ENCODE measurements around the gene LDB2.

The LDB2 gene

DNA sequence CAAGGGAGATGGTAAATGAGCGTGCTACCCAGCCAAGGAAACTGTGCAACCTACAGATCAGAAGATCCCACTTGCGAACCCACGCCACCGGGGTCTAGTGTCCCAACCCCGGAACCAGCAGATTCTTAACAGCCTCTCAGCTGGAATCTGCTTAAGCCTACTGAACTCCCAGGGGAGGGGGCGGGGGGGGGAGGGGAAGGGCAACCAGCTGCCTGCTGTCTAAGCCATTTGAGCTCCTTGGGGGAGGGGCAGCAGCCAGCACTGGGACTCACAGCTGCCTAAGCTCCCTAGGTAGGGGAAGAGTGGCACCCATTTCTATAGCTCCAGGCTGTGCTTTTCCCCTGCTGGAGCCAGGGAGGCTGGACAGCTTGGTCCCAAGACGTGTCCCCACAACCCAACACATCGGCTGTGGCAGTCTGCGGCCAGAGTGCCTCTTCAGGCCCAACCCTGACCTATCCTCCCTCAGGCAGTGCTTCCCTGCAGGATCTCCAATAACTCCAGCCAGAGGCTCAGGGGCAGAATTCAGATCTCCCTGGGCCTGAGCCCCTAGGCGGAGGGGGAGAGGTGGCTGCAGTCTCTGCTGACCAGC, 289.2 kb downstream of the LDB2 start:
- H3K4me3 ChIP-seq (ENCODE audit: low read depth, low read length) = no peak overlapping the region
- no peak for DNase-seq (ENCODE audit: low read depth)
- TF ChIP-seq MYC (IDR thresholded peaks at IDR 0.05; ENCODE audit: low read depth, low read length) = no peak
- TF ChIP-seq, protein P1, sequence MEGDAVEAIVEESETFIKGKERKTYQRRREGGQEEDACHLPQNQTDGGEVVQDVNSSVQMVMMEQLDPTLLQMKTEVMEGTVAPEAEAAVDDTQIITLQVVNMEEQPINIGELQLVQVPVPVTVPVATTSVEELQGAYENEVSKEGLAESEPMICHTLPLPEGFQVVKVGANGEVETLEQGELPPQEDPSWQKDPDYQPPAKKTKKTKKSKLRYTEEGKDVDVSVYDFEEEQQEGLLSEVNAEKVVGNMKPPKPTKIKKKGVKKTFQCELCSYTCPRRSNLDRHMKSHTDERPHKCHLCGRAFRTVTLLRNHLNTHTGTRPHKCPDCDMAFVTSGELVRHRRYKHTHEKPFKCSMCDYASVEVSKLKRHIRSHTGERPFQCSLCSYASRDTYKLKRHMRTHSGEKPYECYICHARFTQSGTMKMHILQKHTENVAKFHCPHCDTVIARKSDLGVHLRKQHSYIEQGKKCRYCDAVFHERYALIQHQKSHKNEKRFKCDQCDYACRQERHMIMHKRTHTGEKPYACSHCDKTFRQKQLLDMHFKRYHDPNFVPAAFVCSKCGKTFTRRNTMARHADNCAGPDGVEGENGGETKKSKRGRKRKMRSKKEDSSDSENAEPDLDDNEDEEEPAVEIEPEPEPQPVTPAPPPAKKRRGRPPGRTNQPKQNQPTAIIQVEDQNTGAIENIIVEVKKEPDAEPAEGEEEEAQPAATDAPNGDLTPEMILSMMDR (IDR thresholded peaks at IDR 0.05; ENCODE audit: low read depth, low read length) = no peak

DNA sequence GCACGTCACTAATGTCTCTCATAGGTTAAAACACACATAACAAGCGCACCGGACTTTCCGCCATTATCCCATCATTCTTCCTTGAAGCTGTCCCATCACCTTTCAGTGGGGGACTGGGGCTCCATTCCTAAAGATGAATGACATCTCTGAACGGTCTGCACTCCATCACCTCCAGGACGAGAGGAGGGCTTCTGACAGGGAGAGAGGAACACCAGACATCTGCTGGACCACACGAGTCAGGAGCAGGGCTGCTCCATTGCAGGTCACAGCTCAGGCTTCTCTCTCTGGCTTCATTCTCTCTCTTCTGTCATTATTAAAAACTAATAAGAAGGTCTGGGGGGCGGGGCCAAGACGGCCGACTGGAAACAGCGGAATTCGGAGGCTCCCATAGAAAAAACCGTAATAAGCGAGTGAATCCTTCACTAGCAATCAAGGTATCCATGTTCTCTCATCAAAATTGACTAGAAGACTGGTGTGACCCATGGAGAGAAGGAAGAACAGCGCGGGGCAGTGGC, 289.8 kb downstream of the LDB2 start:
- no peak overlapping the region for H3K4me3 ChIP-seq (ENCODE audit: low read depth, low read length)
- DNase-seq (ENCODE audit: low read depth) = no peak
- TF ChIP-seq MYC (IDR thresholded peaks at IDR 0.05; ENCODE audit: low read depth, low read length) (no peak), POLR2A (IDR thresholded peaks at IDR 0.05; ENCODE audit: extremely low read depth, insufficient read length) (no peak)
- TF ChIP-seq, protein P1 (IDR thresholded peaks at IDR 0.05; ENCODE audit: low read depth, low read length) = no peak
- TF ChIP-seq, protein P2, sequence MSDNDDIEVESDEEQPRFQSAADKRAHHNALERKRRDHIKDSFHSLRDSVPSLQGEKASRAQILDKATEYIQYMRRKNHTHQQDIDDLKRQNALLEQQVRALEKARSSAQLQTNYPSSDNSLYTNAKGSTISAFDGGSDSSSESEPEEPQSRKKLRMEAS (IDR thresholded peaks at IDR 0.05; ENCODE audit: low read depth, low read length) = no peak

DNA sequence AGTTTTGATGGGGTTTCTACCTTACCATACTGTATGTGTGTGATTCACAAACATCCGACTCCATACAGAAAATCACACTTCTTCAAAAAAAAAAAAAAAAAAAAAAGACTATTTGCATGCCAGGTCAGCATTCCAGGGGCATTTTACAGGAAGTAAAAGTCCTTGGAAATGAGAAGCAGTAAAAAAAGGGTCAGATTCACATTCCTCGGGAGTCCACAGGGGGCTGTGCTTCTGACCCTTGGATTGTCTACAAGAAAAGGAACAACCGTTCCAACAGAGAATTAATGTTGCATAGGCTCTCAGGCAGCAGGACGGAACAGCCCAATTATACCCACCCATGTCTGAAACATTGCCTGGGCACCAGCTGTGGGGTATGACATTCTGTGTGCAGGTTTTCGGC, 290.3 kb downstream of the LDB2 start:
- no peak overlapping the region for H3K4me3 ChIP-seq (ENCODE audit: low read depth, low read length)
- no peak for TF ChIP-seq POLR2A (IDR thresholded peaks at IDR 0.05; ENCODE audit: extremely low read depth, insufficient read length)
- no peak for DNase-seq (ENCODE audit: low read depth)

DNA sequence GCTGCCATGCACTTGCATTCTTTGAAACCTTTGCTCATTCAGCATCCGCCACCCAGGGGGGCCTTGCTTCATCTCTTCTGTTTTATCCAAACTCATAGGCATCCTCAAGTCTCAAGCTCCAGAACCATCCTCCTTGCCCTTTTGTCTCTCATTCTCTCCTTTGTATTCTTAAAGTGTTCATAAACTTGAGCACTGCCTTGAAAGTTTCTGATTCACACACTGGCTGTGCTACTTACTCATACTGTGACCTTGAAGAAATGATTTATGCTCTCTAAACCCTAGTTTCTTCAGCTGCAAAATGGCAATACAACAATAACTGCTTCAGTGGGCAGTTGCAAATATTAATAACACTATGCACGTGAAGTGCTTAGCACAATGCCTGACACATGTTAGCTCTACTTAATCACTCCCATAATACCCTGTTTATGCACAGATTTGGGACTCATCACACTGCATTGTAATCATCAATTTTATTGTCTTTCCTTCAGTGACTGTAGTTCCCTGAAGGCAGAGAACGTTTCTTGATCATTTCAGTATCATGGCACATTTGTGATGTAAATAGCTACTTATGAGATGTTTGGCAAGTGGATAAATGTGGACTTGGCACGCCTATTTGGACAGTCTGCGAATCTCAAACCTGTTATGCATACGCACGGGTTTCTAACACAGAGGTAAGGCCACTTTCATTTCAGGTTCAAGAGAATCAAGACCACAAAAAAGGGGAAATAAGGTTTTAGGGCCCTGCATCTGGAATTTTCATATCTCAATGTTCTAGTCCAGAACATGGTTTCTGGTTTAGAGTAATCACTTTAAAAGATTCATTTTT, 291.0 kb downstream of the LDB2 start:
- TF ChIP-seq, protein P2 (IDR thresholded peaks at IDR 0.05; ENCODE audit: low read depth, low read length) = no peak
- TF ChIP-seq POLR2A (IDR thresholded peaks at IDR 0.05; ENCODE audit: extremely low read depth, insufficient read length) (no peak), MYC (IDR thresholded peaks at IDR 0.05; ENCODE audit: low read depth, low read length) (no peak)
- TF ChIP-seq, protein P1 (IDR thresholded peaks at IDR 0.05; ENCODE audit: low read depth, low read length) = no peak
- H3K4me3 ChIP-seq (ENCODE audit: low read depth, low read length) = no peak overlapping the region
- no peak for DNase-seq (ENCODE audit: low read depth)

DNA sequence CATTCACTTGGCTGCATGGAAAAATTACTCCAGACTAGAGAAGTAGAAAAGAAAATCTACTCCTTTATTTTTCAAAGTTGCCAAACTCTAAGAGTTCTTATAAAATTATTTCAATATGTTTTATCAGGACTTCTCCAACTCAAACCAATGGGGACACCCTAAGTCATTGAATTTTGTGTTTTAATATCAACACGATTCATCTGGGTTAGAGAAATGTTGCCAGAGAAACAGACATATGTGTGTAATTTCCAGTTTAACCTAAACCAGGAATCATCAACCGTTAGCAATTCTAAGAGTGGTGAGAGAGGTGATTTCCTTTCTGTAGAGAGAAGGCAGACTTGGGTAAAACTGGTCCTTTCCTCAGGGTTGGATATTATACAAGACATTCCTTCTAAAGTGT, 291.8 kb downstream of the LDB2 start:
- TF ChIP-seq, protein P2 (IDR thresholded peaks at IDR 0.05; ENCODE audit: low read depth, low read length) = no peak
- TF ChIP-seq POLR2A (IDR thresholded peaks at IDR 0.05; ENCODE audit: extremely low read depth, insufficient read length) (no peak), MYC (IDR thresholded peaks at IDR 0.05; ENCODE audit: low read depth, low read length) (no peak)
- TF ChIP-seq, protein P1 (IDR thresholded peaks at IDR 0.05; ENCODE audit: low read depth, low read length) = no peak
- no peak overlapping the region for H3K4me3 ChIP-seq (ENCODE audit: low read depth, low read length)
- no peak for DNase-seq (ENCODE audit: low read depth)

DNA sequence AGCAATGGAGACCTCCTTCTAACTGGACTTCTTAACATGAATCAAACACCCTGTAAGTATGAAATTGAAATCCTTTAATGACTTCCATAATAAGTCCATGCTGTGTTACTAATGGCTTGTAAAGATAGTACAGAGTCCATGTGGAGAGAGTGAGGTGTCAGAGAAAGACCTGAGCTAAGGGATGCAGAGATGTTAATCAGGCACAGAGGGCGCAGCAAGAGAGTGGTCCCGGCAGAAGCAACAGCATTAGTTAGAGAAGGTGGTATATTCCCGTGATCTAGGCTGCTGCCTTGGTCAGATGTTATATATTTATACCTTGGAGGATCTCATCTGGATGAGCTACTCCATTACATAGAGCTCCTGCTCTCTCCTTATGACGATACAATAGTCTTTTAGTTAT, 295.3 kb downstream of the LDB2 start:
- TF ChIP-seq, protein P2 (IDR thresholded peaks at IDR 0.05; ENCODE audit: low read depth, low read length) = no peak
- TF ChIP-seq, protein P1 (IDR thresholded peaks at IDR 0.05; ENCODE audit: low read depth, low read length) = no peak
- TF ChIP-seq MYC (IDR thresholded peaks at IDR 0.05; ENCODE audit: low read depth, low read length) (no peak), POLR2A (IDR thresholded peaks at IDR 0.05; ENCODE audit: extremely low read depth, insufficient read length) (no peak)

More for the DNA sequence above, 295.3 kb downstream of the LDB2 start:
- DNase-seq (ENCODE audit: low read depth) = no peak
- H3K4me3 ChIP-seq (ENCODE audit: low read depth, low read length) = no peak overlapping the region
